B cell (primary cell): ENCODE results near the gene RTN4RL2. TPM values are rescaled to one million over a fixed set of nuclear protein-coding genes. Genes with fewer than 3 reads are reported as not detected.

Experiments
- ATAC-seq: fragments of 200-7000 bp; cut with Tn5 transposase; one replicate; pipeline ENCODE4 v1.10.0; 2021; ENCODE audit warnings: low read depth, mild to moderate bottlenecking, moderate number of reproducible peaks, moderate library complexity
- CTCF ChIA-PET: fragments of 350-600 bp; sonication (Branson Sonifier 250); formaldehyde crosslinking; loops from one replicate; lab custom pipeline; 2021; ENCODE audit warnings: antibody characterized with exemption, inconsistent platforms; lab: Charles Lee
- POLR2A ChIA-PET: fragments of 350-600 bp; sonication (Branson Sonifier 250); formaldehyde crosslinking; loops from one replicate; lab custom pipeline; 2021; ENCODE audit warnings: antibody characterized with exemption; lab: Charles Lee
- DNase-seq: peaks from one replicate; pipeline ENCODE4 v3.0.0; 2013
- H2AFZ ChIP-seq: 2 replicates; pipeline ENCODE4 v1.6.1; 2012; ENCODE audit warnings: mild to moderate bottlenecking, low read depth, low read length; ENCODE audit not compliant: insufficient read depth, poor library complexity, severe bottlenecking
- H3K27ac ChIP-seq, 2 donors: 1 replicate in 1 of 2; 2 replicates in 1 of 2; pipeline ENCODE4 v1.5.1; 2012 to 2013; ENCODE audit warnings: low read length in 2 of 2, mild to moderate bottlenecking in 2 of 2, moderate library complexity in 1 of 2
- H3K27me3 ChIP-seq, 4 experiments: fragments of 200-600 bp in 1 of 4; sonication (generic) in 1 of 4; replicated peaks in 1 of 4; 1 replicate in 2 of 4; 2 replicates in 2 of 4; pipeline versions ENCODE4 v1.6.1 to v1.7.0; 2013 to 2016; ENCODE audit warnings: low read length in 3 of 4, mild to moderate bottlenecking in 2 of 4, mixed read lengths in 1 of 4, moderate library complexity in 1 of 4; ENCODE audit not compliant: insufficient read depth in 4 of 4, control insufficient read depth in 3 of 4; ENCODE audit errors: control extremely low read depth in 1 of 4
- H3K36me3 ChIP-seq, 2 experiments: replicated peaks in 1 of 2; 1 replicate in 1 of 2; 2 replicates in 1 of 2; pipeline versions ENCODE4 v1.6.1 to v1.7.1; 2013; ENCODE audit warnings: low read length in 1 of 2; ENCODE audit not compliant: insufficient read depth in 2 of 2, control insufficient read depth in 1 of 2; ENCODE audit errors: control extremely low read depth in 1 of 2, extremely low read depth in 1 of 2
- H3K4me1 ChIP-seq, 2 donors: fragments of 200-600 bp in 1 of 2; sonication (generic) in 1 of 2; 1 replicate in 1 of 2; 2 replicates in 1 of 2; pipeline versions ENCODE4 v1.5.1 to v1.6.1; 2013 to 2017; ENCODE audit warnings: low read length in 2 of 2; ENCODE audit not compliant: control insufficient read depth in 2 of 2, insufficient read depth in 2 of 2
- H3K4me2 ChIP-seq: replicated peaks from 2 replicates; pipeline ENCODE3; 2012; ENCODE audit warnings: mild to moderate bottlenecking, low read depth, low read length; ENCODE audit not compliant: poor library complexity, severe bottlenecking
- H3K4me3 ChIP-seq, 5 experiments: fragments of 200-600 bp in 1 of 5; sonication (generic) in 1 of 5; 1 replicate in 3 of 5; 2 replicates in 2 of 5; pipeline versions ENCODE4 v1.5.1 to v1.7.0; 2011 to 2016; ENCODE audit warnings: low read length in 4 of 5, mild to moderate bottlenecking in 4 of 5, low read depth in 2 of 5, control low read depth in 1 of 5, moderate library complexity in 1 of 5; ENCODE audit not compliant: insufficient read depth in 1 of 5; ENCODE audit errors: control extremely low read depth in 1 of 5, extremely low read depth in 1 of 5
- H3K79me2 ChIP-seq: fragments of 200-600 bp; sonication (generic); one replicate; pipeline ENCODE4 v1.6.0; 2016; ENCODE audit warnings: low read length; ENCODE audit not compliant: control insufficient read depth, insufficient read depth
- H3K9ac ChIP-seq: fragments of 200-600 bp; sonication (generic); 2 replicates; pipeline ENCODE4 v1.6.1; 2017; ENCODE audit warnings: mild to moderate bottlenecking, low read length, moderate library complexity
- H3K9me3 ChIP-seq, 3 donors: one replicate each; pipeline versions ENCODE4 v1.6.1 to v1.7.1; 2013; ENCODE audit warnings: low read length in 2 of 3; ENCODE audit not compliant: control insufficient read depth in 2 of 3, insufficient read depth in 1 of 3; ENCODE audit errors: control extremely low read depth in 1 of 3
- H4K20me1 ChIP-seq: 2 replicates; pipeline ENCODE4 v1.6.0; 2012; ENCODE audit warnings: mild to moderate bottlenecking, low read length; ENCODE audit not compliant: insufficient read depth, control insufficient read depth, poor library complexity, severe bottlenecking
- H3K27ac Mint-ChIP-seq: one replicate; pipeline ENCODE4 v1.8.0; 2021; ENCODE audit warnings: mixed read lengths
- H3K27me3 Mint-ChIP-seq: one replicate; pipeline ENCODE4 v1.8.0; 2021; ENCODE audit warnings: mixed read lengths
- H3K4me1 Mint-ChIP-seq: one replicate; pipeline ENCODE4 v1.8.0; 2021; ENCODE audit warnings: mixed read lengths
- H3K4me3 Mint-ChIP-seq: one replicate; pipeline ENCODE4 v1.8.0; 2021; ENCODE audit warnings: mixed read lengths
- H3K9me3 Mint-ChIP-seq: one replicate; pipeline ENCODE4 v1.8.0; 2022; ENCODE audit warnings: mixed read lengths; ENCODE audit not compliant: insufficient read depth
- EZH2 ChIP-seq: IDR thresholded peaks from 2 replicates; pipeline ENCODE4 v1.6.1; 2012; ENCODE audit warnings: borderline replicate concordance, low read depth, mild to moderate bottlenecking, moderate library complexity, low read length; ENCODE audit not compliant: insufficient read depth, poor library complexity, severe bottlenecking
- WGBS: methylation state at CpG from one replicate; pipeline ENCODE4 v1.1.5; 2013; ENCODE audit warnings: missing lambda C conversion rate; ENCODE audit not compliant: insufficient coverage; 5-methylcytosine and 5-hydroxymethylcytosine counted together
- intact Hi-C: fragments of 100-400 bp; cut with micrococcal nuclease; formaldehyde crosslinking; loops from one replicate; pipeline ENCODE4 v1.10.0; 2022
- polyA plus RNA-seq: library from polyadenylated mRNA; depleted of rRNA; stranded (reverse); fragments of >200 nt; gene quantifications from 2 replicates; pipeline ENCODE4 v1.2.3, GENCODE V29; 2012
- total RNA-seq, 2 donors: library from RNA; stranded (reverse); fragments of 120-200 nt in 1 of 2; gene quantifications; 1 replicate in 1 of 2; 2 replicates in 1 of 2; pipeline versions ENCODE4 v1.2.3 to v1.2.4, GENCODE V29; 2013 to 2022
- TF ChIP-seq, protein P1 (sequence below): fragments of 200-600 bp; IDR thresholded peaks from one replicate; pipeline ENCODE4 v1.8.0; 2022; ENCODE audit warnings: antibody characterized with exemption, mild to moderate bottlenecking

Gene RTN4RL2
- total and polyA plus RNA-seq, 2 donors (not counting 1 experiment from before 2014, with no cell fraction given): 0.12 to 0.13 TPM

DNA sequence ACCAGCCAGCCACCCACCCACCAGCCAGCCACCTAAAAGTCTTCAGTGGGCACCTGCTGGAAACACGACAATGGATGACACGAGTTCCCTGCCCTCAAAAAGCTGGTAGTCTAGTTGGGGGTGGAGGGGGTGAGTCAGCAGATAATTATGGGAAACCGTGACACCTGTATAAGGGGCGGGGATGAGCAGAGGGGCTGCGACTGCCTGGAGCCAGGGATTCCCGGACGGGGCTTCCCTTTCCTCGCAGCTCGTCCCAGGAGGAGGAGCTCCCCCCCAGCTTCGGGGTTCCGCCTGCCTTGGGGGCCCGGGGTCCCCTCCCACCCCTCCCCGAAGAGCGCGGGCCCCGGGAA, 2.3 kb upstream of the RTN4RL2 start:
- TF ChIP-seq EZH2: no peak
- TF ChIP-seq, protein P1, sequence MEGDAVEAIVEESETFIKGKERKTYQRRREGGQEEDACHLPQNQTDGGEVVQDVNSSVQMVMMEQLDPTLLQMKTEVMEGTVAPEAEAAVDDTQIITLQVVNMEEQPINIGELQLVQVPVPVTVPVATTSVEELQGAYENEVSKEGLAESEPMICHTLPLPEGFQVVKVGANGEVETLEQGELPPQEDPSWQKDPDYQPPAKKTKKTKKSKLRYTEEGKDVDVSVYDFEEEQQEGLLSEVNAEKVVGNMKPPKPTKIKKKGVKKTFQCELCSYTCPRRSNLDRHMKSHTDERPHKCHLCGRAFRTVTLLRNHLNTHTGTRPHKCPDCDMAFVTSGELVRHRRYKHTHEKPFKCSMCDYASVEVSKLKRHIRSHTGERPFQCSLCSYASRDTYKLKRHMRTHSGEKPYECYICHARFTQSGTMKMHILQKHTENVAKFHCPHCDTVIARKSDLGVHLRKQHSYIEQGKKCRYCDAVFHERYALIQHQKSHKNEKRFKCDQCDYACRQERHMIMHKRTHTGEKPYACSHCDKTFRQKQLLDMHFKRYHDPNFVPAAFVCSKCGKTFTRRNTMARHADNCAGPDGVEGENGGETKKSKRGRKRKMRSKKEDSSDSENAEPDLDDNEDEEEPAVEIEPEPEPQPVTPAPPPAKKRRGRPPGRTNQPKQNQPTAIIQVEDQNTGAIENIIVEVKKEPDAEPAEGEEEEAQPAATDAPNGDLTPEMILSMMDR: no peak
- no peak overlapping the region for H3K27ac ChIP-seq
- H3K9me3 Mint-ChIP-seq: no peaks in the 10 kb centered on the region
- POLR2A ChIA-PET: interaction anchor here (0.6 to 1.4 kb wide), 4 partner anchors 26 to 1132 kb away, joined by 3 to 14 read pairs (median 6); partner anchors contain the start of gene TIMM10
- peak overlapping the region in 2 of 5 experiments; percentile 51 to 63 for H3K4me3 ChIP-seq
- H4K20me1 ChIP-seq: peaks cover 12% of the 10 kb centered on the region
- H2AFZ ChIP-seq: peak overlapping the region; percentile 75
- H3K4me1 Mint-ChIP-seq: peaks cover 29% of the 10 kb centered on the region
- H3K4me2 ChIP-seq: peak overlapping the region; percentile 95
- H3K4me1 ChIP-seq: peaks cover 37 to 41% of the 10 kb centered on the region in 2 donors
- 2% methylated on average over 9 of the region's 16 CpGs for WGBS
- H3K27me3 Mint-ChIP-seq: peaks cover 49% of the 10 kb centered on the region
- no peak overlapping the region for H3K27ac Mint-ChIP-seq
- peak overlapping the region; percentile 67 for H3K4me3 Mint-ChIP-seq
- DNase-seq: no peak
- no peak for ATAC-seq
- H3K9me3 ChIP-seq: peaks cover 0 to 16% (median 0%) of the 10 kb centered on the region in 3 donors
- no peaks in the 10 kb centered on the region for H3K79me2 ChIP-seq
- peak overlapping the region; percentile 62 for H3K9ac ChIP-seq
- H3K36me3 ChIP-seq: no peaks in the 10 kb centered on the region
- intact Hi-C loops: loop anchor here (5.0 kb wide), 1 partner anchor 34 kb away; no protein-coding TSS in a partner anchor
- H3K27me3 ChIP-seq: peaks cover 0 to 51% (median 28%) of the 10 kb centered on the region in 4 experiments
- CTCF ChIA-PET: interaction anchor here (0.6 to 9.6 kb wide), 53 partner anchors 8 to 1700 kb away, joined by 3 to 348 read pairs (median 6); partner anchors contain the start of genes MED19, P2RX3, SLC43A1 and SLC43A3
